ENCODE results near the gene KRT77.

DNA sequence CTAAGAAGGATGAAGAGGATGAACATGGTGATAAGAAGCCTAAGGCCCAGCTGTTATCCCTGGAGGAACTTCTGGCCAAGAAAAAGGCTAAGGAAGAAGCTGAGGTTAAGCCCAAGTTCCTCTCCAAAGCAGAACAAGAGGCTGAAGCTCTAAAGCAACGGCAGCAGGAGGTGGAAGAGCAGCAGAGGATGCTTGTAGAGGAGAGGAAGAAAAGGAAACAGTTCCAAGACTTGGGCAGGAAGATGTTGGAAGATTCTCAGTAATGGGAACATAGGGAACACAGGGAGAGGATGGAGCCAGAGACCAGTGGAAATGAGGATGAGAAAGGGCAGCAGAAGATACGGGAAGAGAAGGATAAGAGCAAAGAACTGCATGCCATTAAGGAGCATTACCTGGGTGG, 27.5 kb upstream of the KRT77 start:
- no peak for TF ChIP-seq EZH2phosphoT487 (IDR thresholded peaks at IDR 0.05; ENCODE audit: borderline replicate concordance, low read depth, low read length)
- TF ChIP-seq, protein P1, sequence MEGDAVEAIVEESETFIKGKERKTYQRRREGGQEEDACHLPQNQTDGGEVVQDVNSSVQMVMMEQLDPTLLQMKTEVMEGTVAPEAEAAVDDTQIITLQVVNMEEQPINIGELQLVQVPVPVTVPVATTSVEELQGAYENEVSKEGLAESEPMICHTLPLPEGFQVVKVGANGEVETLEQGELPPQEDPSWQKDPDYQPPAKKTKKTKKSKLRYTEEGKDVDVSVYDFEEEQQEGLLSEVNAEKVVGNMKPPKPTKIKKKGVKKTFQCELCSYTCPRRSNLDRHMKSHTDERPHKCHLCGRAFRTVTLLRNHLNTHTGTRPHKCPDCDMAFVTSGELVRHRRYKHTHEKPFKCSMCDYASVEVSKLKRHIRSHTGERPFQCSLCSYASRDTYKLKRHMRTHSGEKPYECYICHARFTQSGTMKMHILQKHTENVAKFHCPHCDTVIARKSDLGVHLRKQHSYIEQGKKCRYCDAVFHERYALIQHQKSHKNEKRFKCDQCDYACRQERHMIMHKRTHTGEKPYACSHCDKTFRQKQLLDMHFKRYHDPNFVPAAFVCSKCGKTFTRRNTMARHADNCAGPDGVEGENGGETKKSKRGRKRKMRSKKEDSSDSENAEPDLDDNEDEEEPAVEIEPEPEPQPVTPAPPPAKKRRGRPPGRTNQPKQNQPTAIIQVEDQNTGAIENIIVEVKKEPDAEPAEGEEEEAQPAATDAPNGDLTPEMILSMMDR (conservative IDR thresholded peaks at IDR 0.05; ENCODE audit: low read length), result no peak

Data from OCI-LY7 (cell line).